ENCODE data around the gene GPR152. TPM values are rescaled to one million over a fixed set of nuclear protein-coding genes. Genes with fewer than 3 reads are reported as not detected.

The GPR152 gene
- total RNA-seq, 2 donors from 2014 or later, result not detected

GRCh38 chr11:67457453-67457852 is 4.9 kb upstream of the GPR152 start:
- intact Hi-C loops (cut with DNase I), result no loop called here
- H3K27me3 ChIP-seq, result no peaks in the 10 kb centered on the region
- H3K9me3 ChIP-seq, result no peaks in the 10 kb centered on the region
- no peaks in the 10 kb centered on the region for H3K36me3 ChIP-seq (replicated peaks in 1 of 2; ENCODE audit: insufficient read depth in 1 of 2, low read depth in 2 of 2)
- no peak overlapping the region for H3K27ac ChIP-seq
- ATAC-seq (no peak), DNase-seq (no peak)
- no peak overlapping the region for H3K4me3 ChIP-seq
- TF ChIP-seq CTCF (IDR thresholded peaks at IDR 0.05), result no peak
- no peak for TF ChIP-seq POLR2A (IDR thresholded peaks at IDR 0.05)
- H3K4me1 ChIP-seq, result peaks cover 4% of the 10 kb centered on the region
- 88 to 89% methylated on average over 11 to 12 of the region's 12 CpGs for WGBS, 2 donors

GRCh38 chr11:67456068-67456705 is 3.7 kb upstream of the GPR152 start:
- Histone ChIP-seq H3K36me3 (replicated peaks in 1 of 2; ENCODE audit: insufficient read depth in 1 of 2, low read depth in 2 of 2) (no peaks in the 10 kb centered on the region), H3K27me3 (no peaks in the 10 kb centered on the region), H3K27ac (no peak overlapping the region), H3K4me3 (no peak overlapping the region), H3K9me3 (no peaks in the 10 kb centered on the region), H3K4me1 (peaks cover 8% of the 10 kb centered on the region)
- ATAC-seq (no peak), DNase-seq (no peak)
- WGBS, 2 donors, result 22 to 74% methylated on average over 1 to 24 of the region's 25 CpGs
- no peak for TF ChIP-seq CTCF (IDR thresholded peaks at IDR 0.05)
- TF ChIP-seq POLR2A (IDR thresholded peaks at IDR 0.05), result no peak
- intact Hi-C loops (cut with DNase I), result no loop called here

- TF ChIP-seq POLR2A (IDR thresholded peaks at IDR 0.05) (no peak), CTCF (IDR thresholded peaks at IDR 0.05) (no peak)
- 80 to 83% methylated on average over 2 to 3 of the region's 3 CpGs for WGBS, 2 donors
- peaks cover 8% of the 10 kb centered on the region for H3K4me1 ChIP-seq
- no peaks in the 10 kb centered on the region for H3K27me3 ChIP-seq
- H3K27ac ChIP-seq, result no peak within 1 kb of the TSS
- ATAC-seq, result no peak
- intact Hi-C loops (cut with DNase I), result no loop called here
- no peaks in the 10 kb centered on the region for H3K36me3 ChIP-seq (replicated peaks in 1 of 2; ENCODE audit: insufficient read depth in 1 of 2, low read depth in 2 of 2)
- no peaks in the 10 kb centered on the region for H3K9me3 ChIP-seq
- H3K4me3 ChIP-seq, result no peak within 1 kb of the TSS
- DNase-seq, result no peak
These were observed 2.5 kb upstream of the GPR152 start, which contains the start of gene CABP4 for GRCh38 chr11:67455054-67455453. Gene CABP4, plus strand, starts transcription at chr11:67455354. Its CDS starts 70 bp downstream, at chr11:67455424.

- Histone ChIP-seq H3K9me3 (no peaks in the 10 kb centered on the region), H3K27ac (no peak overlapping the region), H3K36me3 (replicated peaks in 1 of 2; ENCODE audit: insufficient read depth in 1 of 2, low read depth in 2 of 2) (no peaks in the 10 kb centered on the region), H3K27me3 (no peaks in the 10 kb centered on the region), H3K4me3 (no peak overlapping the region), H3K4me1 (peaks cover 8% of the 10 kb centered on the region)
- WGBS, 2 donors, result 90 to 92% methylated on average over 10 to 20 of the region's 21 CpGs
- intact Hi-C loops (cut with DNase I), result no loop called here
- DNase-seq, result no peak
- ATAC-seq, result no peak
- no peak for TF ChIP-seq CTCF (IDR thresholded peaks at IDR 0.05)
- no peak for TF ChIP-seq POLR2A (IDR thresholded peaks at IDR 0.05)
These were observed 1.5 kb upstream of the GPR152 start for GRCh38 chr11:67453816-67454732.
